Vagina (tissue), 2 donors: ENCODE data around the gene TTR. TPM values are rescaled to one million over a fixed set of nuclear protein-coding genes. Genes with fewer than 3 reads are reported as not detected.

ENCODE experiments used
- DNase-seq, 2 donors: peaks; one replicate each; pipeline ENCODE4 v3.0.0-alpha.2; 2017; ENCODE audit errors: extremely low spot score in 2 of 2
- H3K27ac ChIP-seq: fragments of 200-600 bp; sonication (generic); one replicate; pipeline ENCODE4 v1.5.1; 2019
- H3K27me3 ChIP-seq: fragments of 200-600 bp; sonication (generic); one replicate; pipeline ENCODE4 v1.5.1; 2019
- H3K36me3 ChIP-seq, 2 donors: fragments of 200-600 bp; sonication (generic); one replicate each; pipeline ENCODE4 v1.5.1; 2017 to 2019
- H3K4me1 ChIP-seq: fragments of 200-600 bp; sonication (generic); one replicate; pipeline ENCODE4 v1.5.1; 2019
- H3K4me3 ChIP-seq, 2 donors: fragments of 200-600 bp; sonication (generic); 1 replicate in 1 of 2; 2 replicates in 1 of 2; pipeline ENCODE4 v1.5.1; 2016 to 2019
- H3K9me3 ChIP-seq: fragments of 200-600 bp; sonication (generic); one replicate; pipeline ENCODE4 v1.5.1; 2019
- CTCF ChIP-seq, 3 experiments: fragments of 450-650 bp in 2 of 3; fragments of 200-600 bp in 1 of 3; sonication (generic) in 1 of 3; IDR thresholded peaks; one replicate each; pipeline ENCODE4 v1.5.1; 2017 to 2019; ENCODE audit warnings: antibody characterized with exemption in 3 of 3, mild to moderate bottlenecking in 2 of 3, moderate library complexity in 2 of 3
- POLR2A ChIP-seq, 2 donors: fragments of 450-650 bp; IDR thresholded peaks; one replicate each; pipeline ENCODE4 v1.6.1; 2017; ENCODE audit warnings: antibody characterized with exemption in 2 of 2, mild to moderate bottlenecking in 2 of 2, moderate library complexity in 2 of 2
- POLR2AphosphoS5 ChIP-seq, 2 donors: sonication (generic); formaldehyde crosslinking; IDR thresholded peaks; one replicate each; pipeline ENCODE4 v1.9.0; 2017; ENCODE audit warnings: antibody characterized with exemption in 2 of 2, mild to moderate bottlenecking in 2 of 2, low read depth in 1 of 2; ENCODE audit not compliant: insufficient read depth in 1 of 2
- intact Hi-C: fragments of 100-400 bp; cut with DNase I; formaldehyde crosslinking; loops from one replicate; pipeline ENCODE4 v1.15.1; 2023
- total RNA-seq: library from RNA; depleted of rRNA; stranded (reverse); fragments of >200 nt; gene quantifications from one replicate; pipeline ENCODE4 v1.2.3, GENCODE V29; 2016

TTR gene
- total RNA-seq, 1 donor from 2014 or later, result not detected

- TF ChIP-seq CTCF (IDR thresholded peaks at IDR 0.05), result no peak
- TF ChIP-seq POLR2A (IDR thresholded peaks at IDR 0.05), result no peak
- TF ChIP-seq POLR2AphosphoS5 (IDR thresholded peaks at IDR 0.05; ENCODE audit: insufficient read depth in 1 of 2, low read depth in 1 of 2), result no peak
- Histone ChIP-seq H3K4me1 (no peaks in the 10 kb centered on the region), H3K27me3 (no peaks in the 10 kb centered on the region), H3K36me3 (no peaks in the 10 kb centered on the region), H3K9me3 (no peaks in the 10 kb centered on the region), H3K27ac (no peak overlapping the region), H3K4me3 (no peak overlapping the region)
- intact Hi-C loops, result no loop called here
- DNase-seq, result no peak
Observed at GRCh38 chr18:31619291-31619690, 27.6 kb downstream of the TTR start.

GRCh38 chr18:31624892-31625640, 33.4 kb downstream of the TTR start:
- TF ChIP-seq POLR2A (IDR thresholded peaks at IDR 0.05), result no peak
- no peak for TF ChIP-seq CTCF (IDR thresholded peaks at IDR 0.05)
- no peak for TF ChIP-seq POLR2AphosphoS5 (IDR thresholded peaks at IDR 0.05; ENCODE audit: insufficient read depth in 1 of 2, low read depth in 1 of 2)
- Histone ChIP-seq H3K4me1 (no peaks in the 10 kb centered on the region), H3K4me3 (no peak overlapping the region), H3K9me3 (no peaks in the 10 kb centered on the region), H3K27ac (no peak overlapping the region), H3K27me3 (no peaks in the 10 kb centered on the region), H3K36me3 (no peaks in the 10 kb centered on the region)
- intact Hi-C loops, result no loop called here
- DNase-seq, result no peak

- Histone ChIP-seq H3K27me3 (no peaks in the 10 kb centered on the region), H3K4me1 (no peaks in the 10 kb centered on the region), H3K4me3 (no peak overlapping the region), H3K36me3 (no peaks in the 10 kb centered on the region), H3K27ac (no peak overlapping the region), H3K9me3 (no peaks in the 10 kb centered on the region)
- TF ChIP-seq POLR2AphosphoS5 (IDR thresholded peaks at IDR 0.05; ENCODE audit: insufficient read depth in 1 of 2, low read depth in 1 of 2), result no peak
- no peak for TF ChIP-seq CTCF (IDR thresholded peaks at IDR 0.05)
- no peak for TF ChIP-seq POLR2A (IDR thresholded peaks at IDR 0.05)
- intact Hi-C loops, result no loop called here
- no peak for DNase-seq
Observed at GRCh38 chr18:31626409-31626808, 34.7 kb downstream of the TTR start.

GRCh38 chr18:31630549-31630948, 38.9 kb downstream of the TTR start:
- TF ChIP-seq CTCF (IDR thresholded peaks at IDR 0.05) (no peak), POLR2A (IDR thresholded peaks at IDR 0.05) (no peak), POLR2AphosphoS5 (IDR thresholded peaks at IDR 0.05; ENCODE audit: insufficient read depth in 1 of 2, low read depth in 1 of 2) (no peak)
- H3K9me3 ChIP-seq, result no peaks in the 10 kb centered on the region
- no peaks in the 10 kb centered on the region for H3K27me3 ChIP-seq
- no peak overlapping the region for H3K4me3 ChIP-seq
- no peaks in the 10 kb centered on the region for H3K36me3 ChIP-seq
- H3K27ac ChIP-seq, result no peak overlapping the region
- intact Hi-C loops, result no loop called here
- DNase-seq, result no peak
- H3K4me1 ChIP-seq, result no peaks in the 10 kb centered on the region

- no peaks in the 10 kb centered on the region for H3K36me3 ChIP-seq
- no peak for DNase-seq
- intact Hi-C loops, result no loop called here
- no peak for TF ChIP-seq CTCF (IDR thresholded peaks at IDR 0.05)
- no peak for TF ChIP-seq POLR2AphosphoS5 (IDR thresholded peaks at IDR 0.05; ENCODE audit: insufficient read depth in 1 of 2, low read depth in 1 of 2)
- TF ChIP-seq POLR2A (IDR thresholded peaks at IDR 0.05), result no peak
- no peak overlapping the region for H3K4me3 ChIP-seq
- H3K4me1 ChIP-seq, result no peaks in the 10 kb centered on the region
- no peak overlapping the region for H3K27ac ChIP-seq
- H3K27me3 ChIP-seq, result no peaks in the 10 kb centered on the region
- H3K9me3 ChIP-seq, result no peaks in the 10 kb centered on the region
Observed at GRCh38 chr18:31631526-31631925, 39.8 kb downstream of the TTR start.
